Measurements from ENCODE around the gene ZBED4. TPM values are rescaled to one million over a fixed set of nuclear protein-coding genes. Genes with fewer than 3 reads are reported as not detected.

ZBED4 gene
- total RNA-seq, 1 donor from 2014 or later, result 4.1 TPM

DNA sequence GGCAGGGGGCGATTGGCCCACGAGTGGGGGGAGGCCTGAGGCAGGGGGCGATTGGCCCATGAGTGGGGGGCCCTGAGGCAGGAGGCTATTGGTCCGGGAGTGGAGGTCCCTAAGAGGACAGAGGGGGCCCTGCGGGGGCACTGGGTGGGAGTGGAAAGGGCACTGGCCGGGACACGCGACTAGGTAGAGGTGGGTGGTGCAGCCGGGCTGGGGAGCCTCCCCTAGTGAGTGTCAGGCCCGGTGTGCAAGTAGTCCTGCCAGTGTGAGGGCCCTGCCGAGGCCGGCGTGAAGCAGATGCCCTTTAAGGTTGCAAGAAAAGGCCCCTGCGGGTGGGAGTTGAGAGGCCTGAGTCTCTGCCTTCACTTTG is 25.1 kb upstream of the ZBED4 start:
- H3K4me3 ChIP-seq, result no peak overlapping the region
- H3K36me3 ChIP-seq, result peaks cover 5% of the 10 kb centered on the region
- no peak overlapping the region for H3K27ac ChIP-seq (replicated peaks)

DNA sequence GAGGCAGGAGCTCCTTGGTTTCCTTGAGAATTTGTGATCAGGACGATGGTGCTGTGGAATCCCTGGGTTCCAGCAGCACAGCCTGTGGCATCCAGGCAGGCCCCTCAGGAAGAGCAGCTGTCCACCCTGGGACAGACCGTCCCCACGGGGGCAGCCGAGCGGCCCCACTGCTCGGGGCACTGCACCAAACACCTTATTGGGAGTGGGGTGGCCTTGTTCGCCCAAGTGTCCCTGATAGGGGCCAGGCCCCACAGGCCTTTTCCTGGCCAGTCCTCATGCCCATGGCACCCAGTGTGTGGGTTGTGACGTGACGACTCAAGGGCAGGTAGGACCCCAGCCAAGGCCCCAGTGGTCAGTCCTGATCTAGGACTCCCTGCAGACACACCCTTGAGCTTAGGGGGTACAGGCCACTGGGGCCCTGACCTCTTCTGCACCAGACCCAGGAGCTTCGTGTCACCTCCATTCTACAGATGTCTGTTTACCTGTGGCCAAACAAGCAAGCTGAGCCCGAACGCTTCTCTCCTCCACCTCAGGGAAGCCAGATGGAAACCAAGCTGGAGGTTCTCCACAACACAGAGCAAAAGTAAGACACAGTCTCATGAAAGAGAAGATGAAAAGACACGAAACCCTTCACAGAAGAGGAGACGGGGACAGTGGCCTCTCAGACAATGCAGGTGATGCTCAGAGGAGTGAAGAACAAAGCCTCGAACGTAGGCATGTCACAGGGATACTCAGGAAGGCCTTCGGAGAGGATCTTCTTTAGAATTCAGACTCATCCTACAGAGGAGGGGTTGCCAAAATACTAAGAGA is 24.4 kb upstream of the ZBED4 start:
- H3K27ac ChIP-seq (replicated peaks), result no peak overlapping the region
- H3K36me3 ChIP-seq, result no peaks in the 10 kb centered on the region
- no peak overlapping the region for H3K4me3 ChIP-seq
- DNase-seq, result no peak
- peaks cover 28% of the 10 kb centered on the region for H3K4me1 ChIP-seq
- intact Hi-C loops (cut with micrococcal nuclease), result no loop called here
- H3K9me3 ChIP-seq (replicated peaks), result peaks cover 7% of the 10 kb centered on the region
- no peaks in the 10 kb centered on the region for H3K27me3 ChIP-seq (ENCODE audit: low read depth)
- TF ChIP-seq, protein P1, sequence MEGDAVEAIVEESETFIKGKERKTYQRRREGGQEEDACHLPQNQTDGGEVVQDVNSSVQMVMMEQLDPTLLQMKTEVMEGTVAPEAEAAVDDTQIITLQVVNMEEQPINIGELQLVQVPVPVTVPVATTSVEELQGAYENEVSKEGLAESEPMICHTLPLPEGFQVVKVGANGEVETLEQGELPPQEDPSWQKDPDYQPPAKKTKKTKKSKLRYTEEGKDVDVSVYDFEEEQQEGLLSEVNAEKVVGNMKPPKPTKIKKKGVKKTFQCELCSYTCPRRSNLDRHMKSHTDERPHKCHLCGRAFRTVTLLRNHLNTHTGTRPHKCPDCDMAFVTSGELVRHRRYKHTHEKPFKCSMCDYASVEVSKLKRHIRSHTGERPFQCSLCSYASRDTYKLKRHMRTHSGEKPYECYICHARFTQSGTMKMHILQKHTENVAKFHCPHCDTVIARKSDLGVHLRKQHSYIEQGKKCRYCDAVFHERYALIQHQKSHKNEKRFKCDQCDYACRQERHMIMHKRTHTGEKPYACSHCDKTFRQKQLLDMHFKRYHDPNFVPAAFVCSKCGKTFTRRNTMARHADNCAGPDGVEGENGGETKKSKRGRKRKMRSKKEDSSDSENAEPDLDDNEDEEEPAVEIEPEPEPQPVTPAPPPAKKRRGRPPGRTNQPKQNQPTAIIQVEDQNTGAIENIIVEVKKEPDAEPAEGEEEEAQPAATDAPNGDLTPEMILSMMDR (IDR thresholded peaks at IDR 0.05; ENCODE audit: borderline replicate concordance), result no peak

More for the DNA sequence above, 25.1 kb upstream of the ZBED4 start:
- TF ChIP-seq, protein P1 (IDR thresholded peaks at IDR 0.05; ENCODE audit: borderline replicate concordance), result no peak
- no peaks in the 10 kb centered on the region for H3K27me3 ChIP-seq (ENCODE audit: low read depth)
- peaks cover 7% of the 10 kb centered on the region for H3K9me3 ChIP-seq (replicated peaks)
- no peak for DNase-seq
- peaks cover 35% of the 10 kb centered on the region for H3K4me1 ChIP-seq
- intact Hi-C loops (cut with micrococcal nuclease), result no loop called here

DNA sequence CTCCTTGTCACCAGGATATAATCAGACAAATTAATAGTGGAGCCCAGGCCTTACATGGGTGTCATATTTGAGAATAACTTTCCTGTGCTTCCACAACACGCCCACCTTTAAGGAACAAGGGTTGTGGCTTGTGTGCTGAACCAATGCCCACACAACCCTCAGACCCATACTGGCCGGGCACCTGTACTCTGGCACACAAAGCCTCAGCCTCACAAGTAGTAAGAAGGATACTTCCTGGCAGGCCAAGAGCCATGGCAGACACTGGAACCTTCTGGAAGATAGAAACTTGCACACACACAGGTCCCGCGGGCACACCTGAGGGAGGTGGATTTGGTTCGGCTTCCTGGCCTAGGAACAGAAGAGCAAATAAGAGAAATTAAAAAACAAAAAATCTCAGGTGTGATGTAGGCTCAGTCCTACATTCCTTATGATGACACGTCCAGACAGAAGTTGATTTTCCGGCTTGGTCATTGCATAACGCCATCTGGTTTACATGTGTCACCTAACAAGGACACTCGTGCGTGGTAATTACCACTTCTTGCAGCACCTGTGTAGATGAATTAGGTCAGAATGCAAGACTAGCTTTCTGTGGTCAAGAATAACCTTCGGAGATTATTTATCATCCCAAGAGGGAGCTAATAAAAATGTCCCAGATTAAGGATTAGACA is 20.2 kb upstream of the ZBED4 start:
- TF ChIP-seq, protein P1 (IDR thresholded peaks at IDR 0.05; ENCODE audit: borderline replicate concordance), result no peak
- Histone ChIP-seq H3K4me1 (no peaks in the 10 kb centered on the region), H3K4me3 (no peak overlapping the region), H3K9me3 (replicated peaks) (peaks cover 7% of the 10 kb centered on the region), H3K27ac (replicated peaks) (no peak overlapping the region), H3K27me3 (ENCODE audit: low read depth) (peaks cover 22% of the 10 kb centered on the region), H3K36me3 (no peaks in the 10 kb centered on the region)
- no peak for DNase-seq
- intact Hi-C loops (cut with micrococcal nuclease), result no loop called here

DNA sequence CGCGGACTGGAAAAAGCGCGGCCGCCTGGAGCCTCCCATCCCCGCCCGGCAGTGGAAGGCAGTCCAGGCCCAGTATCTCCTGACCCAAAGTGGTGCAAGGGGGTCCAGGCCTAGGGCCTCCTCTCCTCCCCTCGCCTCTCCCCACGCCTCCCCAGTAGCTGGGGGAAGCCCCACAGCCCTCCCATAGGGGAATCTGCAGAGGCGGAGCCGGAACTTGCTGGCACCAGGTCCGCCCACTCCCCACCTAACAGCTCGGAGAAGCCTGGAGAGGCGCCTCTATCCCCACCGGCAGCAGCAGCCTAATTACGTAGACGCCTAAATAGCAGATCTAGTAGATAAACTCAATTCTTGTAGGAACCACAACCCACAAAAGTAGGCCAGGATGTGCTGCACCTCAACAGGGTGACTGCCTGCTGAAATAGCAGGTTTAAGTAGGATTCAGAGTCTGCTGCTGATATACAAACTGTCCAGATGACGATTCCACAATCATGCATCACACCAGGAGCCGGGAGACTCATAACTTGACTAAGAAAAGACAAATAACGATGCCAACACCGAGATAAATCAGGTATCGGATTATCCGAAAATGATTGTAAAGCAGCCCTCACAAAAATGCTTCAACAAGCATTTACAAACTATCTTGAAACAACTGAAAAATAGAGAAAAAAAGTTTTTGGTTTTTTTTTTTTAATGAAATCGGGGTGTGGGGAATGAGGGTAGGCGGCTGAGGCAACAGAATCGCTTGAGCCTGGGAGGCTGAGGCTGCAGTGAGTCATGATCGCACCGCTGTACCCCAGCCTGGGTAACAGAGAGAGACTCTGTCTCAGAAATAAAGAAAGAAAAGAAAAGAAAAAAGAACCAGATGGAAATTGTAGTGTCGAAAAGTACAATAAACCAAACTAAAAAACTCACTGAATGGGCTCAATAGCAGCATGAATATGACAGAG is 14.6 kb upstream of the ZBED4 start:
- Histone ChIP-seq H3K36me3 (no peaks in the 10 kb centered on the region), H3K4me3 (no peak overlapping the region), H3K27me3 (ENCODE audit: low read depth) (peaks cover 31% of the 10 kb centered on the region), H3K27ac (replicated peaks) (no peak overlapping the region), H3K4me1 (no peaks in the 10 kb centered on the region), H3K9me3 (replicated peaks) (no peaks in the 10 kb centered on the region)
- TF ChIP-seq, protein P1 (IDR thresholded peaks at IDR 0.05; ENCODE audit: borderline replicate concordance), result no peak
- DNase-seq, result no peak
- intact Hi-C loops (cut with micrococcal nuclease), result no loop called here

DNA sequence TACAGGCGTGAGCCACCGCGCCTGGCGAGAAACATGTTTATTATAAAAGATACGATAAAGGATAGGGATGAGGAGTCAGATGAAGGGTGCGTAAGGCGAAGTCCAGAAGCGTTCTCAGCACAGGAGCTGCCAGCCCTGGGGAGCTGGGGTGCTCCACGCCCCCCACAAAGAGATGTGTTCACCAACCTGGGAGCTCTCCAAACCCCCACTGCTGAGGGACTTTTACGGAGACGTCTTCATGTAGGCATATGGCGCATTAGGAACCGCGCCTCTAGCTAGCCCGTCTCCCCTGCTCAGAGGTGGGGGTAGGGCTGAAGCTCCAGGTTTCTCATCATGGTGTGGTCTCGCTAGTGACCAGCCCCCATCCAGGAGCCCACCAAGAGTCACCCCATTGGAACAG is 8.4 kb upstream of the ZBED4 start:
- intact Hi-C loops (cut with micrococcal nuclease), result no loop called here
- H3K4me1 ChIP-seq, result peaks cover 22% of the 10 kb centered on the region
- H3K36me3 ChIP-seq, result no peaks in the 10 kb centered on the region
- TF ChIP-seq, protein P1 (IDR thresholded peaks at IDR 0.05; ENCODE audit: borderline replicate concordance), result no peak
- H3K4me3 ChIP-seq, result no peak overlapping the region
- H3K9me3 ChIP-seq (replicated peaks), result no peaks in the 10 kb centered on the region
- H3K27me3 ChIP-seq (ENCODE audit: low read depth), result peaks cover 58% of the 10 kb centered on the region
- H3K27ac ChIP-seq (replicated peaks), result no peak overlapping the region
- DNase-seq, result no peak
